MG63 (cell line): ENCODE data around the gene COL6A1. TPM values are rescaled to one million over a fixed set of nuclear protein-coding genes. Genes with fewer than 3 reads are reported as not detected.
A peak's percentile ranks its signal among the peaks of the same experiment; 100 is the strongest.

Experiments
- DNase-seq: peaks from one replicate; pipeline ENCODE4 v3.0.0-alpha.2; 2020
- H3K27me3 ChIP-seq: fragments of 250-450 bp; sonication (Bioruptor Pico); 2 replicates; pipeline ENCODE4 v1.5.1; 2020; ENCODE audit warnings: mild to moderate bottlenecking, moderate library complexity
- H3K36me3 ChIP-seq: fragments of 250-450 bp; sonication (Bioruptor Pico); 2 replicates; pipeline ENCODE4 v1.5.1; 2020; ENCODE audit warnings: mild to moderate bottlenecking, moderate library complexity
- H3K4me3 ChIP-seq: fragments of 250-450 bp; sonication (Bioruptor Pico); 2 replicates; pipeline ENCODE4 v1.5.1; 2020; ENCODE audit warnings: mild to moderate bottlenecking, moderate library complexity
- H3K9me3 ChIP-seq: fragments of 250-450 bp; sonication (Bioruptor Pico); 2 replicates; pipeline ENCODE4 v1.5.1; 2020; ENCODE audit warnings: mild to moderate bottlenecking, moderate library complexity
- total RNA-seq: library from RNA; depleted of rRNA; stranded (reverse); fragments of >200 nt; shearing (Covaris generic); gene quantifications from 2 replicates; pipeline ENCODE4 v1.2.3, GENCODE V29; 2014; ENCODE audit warnings: low replicate concordance

Gene COL6A1
- total RNA-seq, 1 experiment from 2014 or later, result 868 TPM

DNA sequence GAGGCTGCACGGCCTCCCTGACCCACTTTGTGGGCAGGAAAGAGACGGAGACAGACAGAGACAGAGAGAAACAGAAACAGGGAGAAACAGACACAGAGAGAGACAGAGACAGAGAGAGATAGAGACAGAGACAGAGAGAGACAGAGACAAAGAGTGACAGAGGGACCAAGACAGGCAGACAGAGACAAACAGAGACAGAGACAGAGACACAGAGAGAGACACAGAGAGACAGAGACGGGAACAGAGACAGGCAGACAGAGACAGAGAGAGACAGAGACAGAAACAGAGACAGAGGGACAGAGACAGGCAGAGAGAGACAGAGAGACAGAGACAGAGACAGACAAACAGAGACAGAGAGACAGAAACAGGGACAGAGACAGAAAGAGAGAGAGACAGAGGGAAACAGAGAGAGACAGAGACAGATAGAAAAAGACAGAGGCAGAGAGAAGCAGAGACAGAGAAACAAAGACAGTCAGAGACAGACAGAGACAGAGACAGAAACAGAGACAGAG is 3.1 kb downstream of the COL6A1 start:
- no peak for DNase-seq
- Histone ChIP-seq H3K4me3 (peak overlapping the region; percentile 96), H3K9me3 (0 out of 2 replicates have a peak, but pooled peaks cover 2% of the 10 kb centered on the region), H3K27me3 (no peaks in the 10 kb centered on the region), H3K36me3 (peaks cover 69% of the 10 kb centered on the region)

DNA sequence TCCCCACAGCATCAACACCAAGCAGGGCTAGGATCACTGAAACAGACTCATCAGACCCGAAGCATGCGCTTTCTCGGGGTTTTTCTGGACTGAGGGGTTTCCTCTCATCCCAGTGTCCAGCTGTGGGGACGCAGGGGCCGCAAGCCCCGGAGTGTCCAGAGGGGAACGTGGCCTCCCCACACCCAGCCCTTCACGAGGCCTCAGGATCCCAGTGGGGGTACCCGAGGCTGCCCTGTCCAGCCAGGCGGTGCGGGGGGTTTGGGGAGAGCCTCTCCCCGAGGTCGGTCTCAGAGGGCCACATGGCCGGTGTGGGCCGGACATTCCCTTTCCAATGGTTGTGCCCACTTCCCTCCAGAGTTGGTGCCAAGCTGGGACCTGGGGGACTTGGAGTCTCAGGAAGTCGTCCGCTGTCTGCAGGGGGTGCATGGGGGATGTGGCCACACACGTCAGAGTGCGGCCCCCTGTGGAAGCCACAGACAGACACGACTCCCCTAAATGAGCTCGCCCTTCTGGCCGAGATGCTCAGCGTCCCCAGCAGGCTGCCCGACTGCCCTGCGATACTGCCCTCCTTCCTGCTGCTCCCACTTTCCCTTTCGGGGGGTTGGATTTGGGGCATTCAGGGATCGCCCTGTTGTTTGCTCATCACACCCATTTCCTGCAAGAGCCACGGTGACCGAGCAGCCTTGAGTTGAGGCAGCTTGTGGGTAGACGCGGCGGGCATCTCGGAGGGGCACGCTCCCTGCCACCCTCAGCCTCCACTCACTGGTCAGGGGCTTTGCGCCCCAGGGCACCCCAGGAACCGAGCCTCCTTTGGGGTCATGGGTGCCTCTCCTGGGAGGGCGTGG is 4.1 kb downstream of the COL6A1 start:
- peaks cover 78% of the 10 kb centered on the region for H3K36me3 ChIP-seq
- DNase-seq, result no peak
- no peaks in the 10 kb centered on the region for H3K27me3 ChIP-seq
- H3K9me3 ChIP-seq, result 0 out of 2 replicates have a peak, but pooled peaks cover 2% of the 10 kb centered on the region
- H3K4me3 ChIP-seq, result no peak overlapping the region

DNA sequence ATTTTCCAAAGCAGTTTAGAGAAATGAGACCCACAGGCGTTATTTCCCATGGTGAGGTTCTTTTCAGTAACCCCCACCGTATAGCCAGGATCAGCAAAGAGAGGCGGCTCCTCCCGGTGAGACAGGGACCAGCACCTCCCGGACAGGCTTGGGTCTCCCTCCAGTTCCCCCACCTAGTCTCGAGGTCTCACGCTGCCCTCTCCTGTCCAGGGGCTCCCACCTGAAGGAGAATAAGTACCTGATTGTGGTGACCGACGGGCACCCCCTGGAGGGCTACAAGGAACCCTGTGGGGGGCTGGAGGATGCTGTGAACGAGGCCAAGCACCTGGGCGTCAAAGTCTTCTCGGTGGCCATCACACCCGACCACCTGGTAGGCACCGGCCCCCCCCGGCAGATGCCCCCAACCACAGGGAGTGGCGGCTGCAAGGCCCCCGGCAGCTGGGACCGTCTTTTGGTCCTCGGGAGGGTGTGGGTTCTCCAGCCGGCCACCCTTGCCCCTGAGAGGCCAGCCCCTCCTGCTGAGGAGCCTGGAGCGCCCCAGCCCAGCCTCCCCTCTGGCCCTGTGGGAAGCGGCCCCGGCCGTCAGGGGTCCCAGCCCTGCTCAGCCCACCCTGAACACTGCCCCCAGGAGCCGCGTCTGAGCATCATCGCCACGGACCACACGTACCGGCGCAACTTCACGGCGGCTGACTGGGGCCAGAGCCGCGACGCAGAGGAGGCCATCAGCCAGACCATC is 4.9 kb downstream of the COL6A1 start:
- no peak overlapping the region for H3K4me3 ChIP-seq
- no peaks in the 10 kb centered on the region for H3K27me3 ChIP-seq
- no peak for DNase-seq
- H3K9me3 ChIP-seq, result 0 out of 2 replicates have a peak, but pooled peaks cover 2% of the 10 kb centered on the region
- H3K36me3 ChIP-seq, result peaks cover 83% of the 10 kb centered on the region

DNA sequence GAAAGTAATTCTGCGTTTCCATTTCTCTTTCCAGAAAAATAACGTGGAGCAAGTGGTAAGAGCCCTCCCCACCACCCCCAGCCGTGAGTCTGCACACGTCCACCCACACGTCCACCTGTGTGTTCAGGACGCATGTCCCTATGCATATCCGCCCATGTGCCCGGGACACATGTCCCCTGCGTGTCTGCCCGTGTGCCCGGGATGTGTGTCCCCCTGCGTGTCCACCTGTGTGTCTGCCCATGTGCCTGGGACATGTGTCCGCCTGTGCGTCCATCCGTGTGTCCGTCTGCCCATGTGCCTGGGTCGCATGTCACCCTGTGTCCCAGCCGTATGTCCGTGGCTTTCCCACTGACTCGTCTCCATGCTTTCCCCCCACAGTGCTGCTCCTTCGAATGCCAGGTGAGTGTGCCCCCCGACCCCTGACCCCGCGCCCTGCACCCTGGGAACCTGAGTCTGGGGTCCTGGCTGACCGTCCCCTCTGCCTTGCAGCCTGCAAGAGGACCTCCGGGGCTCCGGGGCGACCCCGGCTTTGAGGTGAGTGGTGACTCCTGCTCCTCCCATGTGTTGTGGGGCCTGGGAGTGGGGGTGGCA is 5.6 kb downstream of the COL6A1 start:
- Histone ChIP-seq H3K9me3 (0 out of 2 replicates have a peak, but pooled peaks cover 2% of the 10 kb centered on the region), H3K36me3 (peaks cover 84% of the 10 kb centered on the region), H3K27me3 (no peaks in the 10 kb centered on the region), H3K4me3 (no peak overlapping the region)
- DNase-seq, result no peak

DNA sequence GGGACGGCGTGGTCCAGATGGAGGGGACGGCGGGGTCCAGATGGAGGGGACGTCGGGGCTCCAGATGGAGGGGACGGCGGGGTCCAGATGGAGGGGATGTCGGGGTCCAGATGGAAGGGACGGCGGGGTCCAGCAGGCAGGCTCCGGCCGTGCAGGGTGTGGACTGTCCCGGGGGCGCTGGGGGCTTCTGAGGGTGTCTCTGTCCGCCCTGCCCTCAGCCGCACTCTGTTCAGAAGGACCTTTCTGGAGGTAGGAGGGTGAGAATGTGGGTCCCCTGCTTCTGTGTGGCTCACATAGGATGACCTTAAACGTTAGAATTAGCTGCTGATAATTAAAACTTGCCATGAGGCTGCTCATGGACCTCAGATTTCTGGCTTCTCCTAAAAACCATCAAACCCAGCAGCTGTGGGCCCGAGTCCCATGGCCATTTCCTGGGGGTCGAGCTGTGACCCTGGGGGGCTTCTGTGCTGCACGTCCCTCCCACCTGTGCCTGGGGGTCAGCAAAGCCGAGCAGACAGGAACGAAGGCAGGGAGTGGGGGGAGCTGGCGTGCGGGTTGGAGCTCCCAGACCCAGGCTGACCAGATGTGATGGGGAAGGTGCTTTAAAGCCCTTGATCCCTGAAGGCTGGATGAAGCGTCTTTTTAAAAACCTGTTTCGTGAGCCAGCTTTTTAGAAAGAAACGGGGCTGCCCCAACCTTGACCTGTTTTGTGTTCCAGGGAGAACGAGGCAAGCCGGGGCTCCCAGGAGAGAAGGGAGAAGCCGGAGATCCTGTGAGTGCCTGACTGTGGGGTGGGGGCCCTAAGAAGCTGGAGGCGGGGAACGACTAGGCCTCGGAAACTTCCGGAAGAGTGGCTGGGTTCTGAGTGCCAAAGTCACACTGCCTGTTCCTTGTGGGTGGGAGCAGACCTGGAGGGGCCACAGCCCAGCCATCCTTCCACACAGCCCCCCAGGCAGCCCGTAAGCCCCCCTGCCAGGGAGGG is 7.1 kb downstream of the COL6A1 start:
- H3K9me3 ChIP-seq, result 0 out of 2 replicates have a peak, but pooled peaks cover 2% of the 10 kb centered on the region
- peaks cover 85% of the 10 kb centered on the region for H3K36me3 ChIP-seq
- DNase-seq, result peak; percentile 1
- H3K27me3 ChIP-seq, result no peaks in the 10 kb centered on the region
- no peak overlapping the region for H3K4me3 ChIP-seq

DNA sequence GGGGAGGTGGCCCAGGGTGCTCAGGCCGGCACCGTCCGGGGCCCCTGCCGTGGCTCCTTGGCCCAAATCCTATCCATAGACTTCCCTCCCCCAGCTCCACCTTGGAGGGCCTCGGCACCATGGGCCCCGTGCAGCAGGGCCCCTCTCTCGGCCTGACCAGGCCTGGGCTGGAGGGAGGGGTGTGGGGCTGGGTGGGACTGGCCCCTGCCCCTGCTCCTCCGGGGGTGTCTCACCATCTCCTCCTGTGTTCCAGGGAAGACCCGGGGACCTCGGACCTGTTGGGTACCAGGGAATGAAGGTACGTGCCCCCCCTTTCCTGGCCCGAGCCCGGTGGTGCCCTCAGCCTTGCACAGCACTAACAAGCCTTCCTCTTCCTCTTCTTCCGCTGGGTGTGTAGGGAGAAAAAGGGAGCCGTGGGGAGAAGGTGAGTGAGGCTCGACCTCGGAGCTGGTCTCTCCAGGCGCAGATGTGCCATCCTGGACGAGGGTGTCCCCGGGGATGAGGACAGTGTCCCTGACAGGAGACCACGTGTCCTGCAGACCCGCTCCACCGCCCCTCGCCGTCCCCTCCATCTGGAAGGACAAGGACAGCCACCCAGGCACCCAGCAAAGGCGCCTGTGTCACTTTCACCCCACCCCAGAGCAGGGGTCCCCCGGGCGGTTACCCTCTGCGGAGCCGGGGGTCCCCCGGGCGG is 7.9 kb downstream of the COL6A1 start:
- no peak for DNase-seq
- H3K27me3 ChIP-seq, result no peaks in the 10 kb centered on the region
- H3K9me3 ChIP-seq, result 0 out of 2 replicates have a peak, but pooled peaks cover 1% of the 10 kb centered on the region
- H3K36me3 ChIP-seq, result peaks cover 86% of the 10 kb centered on the region
- H3K4me3 ChIP-seq, result no peak overlapping the region

DNA sequence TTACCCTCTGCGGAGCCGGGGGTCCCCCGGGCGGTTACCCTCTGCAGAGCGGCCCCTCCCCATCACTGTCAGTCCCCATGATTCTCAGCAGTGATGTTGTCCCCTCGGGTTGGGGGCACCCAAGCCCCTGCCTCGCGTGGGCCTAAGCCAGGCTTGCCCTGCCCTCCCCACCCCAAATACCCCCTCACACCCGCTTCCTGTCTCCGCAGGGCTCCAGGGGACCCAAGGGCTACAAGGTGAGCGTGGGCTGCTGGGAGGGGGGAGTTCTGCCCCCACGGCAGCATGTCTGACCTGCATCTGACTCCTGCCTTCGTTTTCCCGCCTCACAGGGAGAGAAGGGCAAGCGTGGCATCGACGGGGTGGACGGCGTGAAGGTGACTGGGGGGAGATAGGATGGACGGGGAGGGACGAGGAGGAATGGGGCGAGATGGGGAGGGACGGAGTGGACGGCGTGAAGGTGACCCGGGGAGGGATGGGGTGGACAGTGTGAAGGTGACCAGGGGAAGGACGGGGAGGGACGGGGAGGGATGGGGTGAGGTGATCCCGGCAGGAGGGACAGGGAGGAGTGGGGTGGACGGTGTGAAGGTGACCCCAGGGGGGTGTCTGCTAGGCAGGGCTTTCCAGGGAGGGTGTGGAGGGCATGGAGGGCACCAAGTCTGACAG is 8.6 kb downstream of the COL6A1 start:
- DNase-seq, result no peak
- Histone ChIP-seq H3K27me3 (no peaks in the 10 kb centered on the region), H3K36me3 (peaks cover 86% of the 10 kb centered on the region), H3K9me3 (no peaks in the 10 kb centered on the region), H3K4me3 (no peak overlapping the region)

DNA sequence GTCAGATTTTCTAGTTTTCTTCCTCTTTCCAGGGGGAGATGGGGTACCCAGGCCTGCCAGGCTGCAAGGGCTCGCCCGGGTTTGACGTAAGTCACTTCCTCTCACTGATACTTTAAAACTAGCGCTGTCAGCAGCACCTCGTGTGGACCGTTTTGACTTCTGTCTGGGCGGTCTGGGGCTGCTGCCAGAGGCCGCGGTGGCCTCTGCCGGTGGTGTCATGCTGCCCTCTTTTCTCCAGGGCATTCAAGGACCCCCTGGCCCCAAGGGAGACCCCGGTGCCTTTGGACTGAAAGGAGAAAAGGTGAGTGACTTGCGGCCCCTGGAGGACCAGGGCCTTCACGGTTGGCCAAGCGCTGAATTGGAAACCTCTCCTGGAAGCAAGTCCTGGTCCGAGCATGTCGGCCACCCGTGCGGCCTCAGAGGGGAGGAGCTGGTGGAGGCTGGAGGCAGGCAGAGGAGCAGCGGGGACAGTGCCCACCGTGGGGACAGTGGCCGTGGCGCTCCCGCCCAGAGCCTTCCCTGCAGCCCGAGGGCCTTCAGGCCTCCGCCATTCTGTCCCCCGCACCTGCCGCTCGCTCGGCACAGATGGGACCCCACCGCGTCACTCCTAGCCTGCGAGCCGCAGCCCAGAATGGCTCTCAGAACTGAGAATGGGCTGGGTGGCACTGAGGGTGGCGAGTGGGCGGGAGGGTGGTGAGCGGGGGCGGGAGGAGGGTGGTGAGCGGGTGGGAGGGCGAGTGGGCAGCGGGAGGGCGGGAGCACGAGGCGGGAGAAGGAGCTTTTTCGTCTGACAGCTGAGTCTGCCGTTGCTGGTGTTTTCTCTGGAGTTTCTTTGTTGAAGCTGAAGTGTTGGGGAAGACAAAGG is 9.4 kb downstream of the COL6A1 start:
- H3K4me3 ChIP-seq, result no peak overlapping the region
- peak; percentile 0 for DNase-seq
- H3K27me3 ChIP-seq, result no peaks in the 10 kb centered on the region
- H3K9me3 ChIP-seq, result no peaks in the 10 kb centered on the region
- peaks cover 86% of the 10 kb centered on the region for H3K36me3 ChIP-seq

DNA sequence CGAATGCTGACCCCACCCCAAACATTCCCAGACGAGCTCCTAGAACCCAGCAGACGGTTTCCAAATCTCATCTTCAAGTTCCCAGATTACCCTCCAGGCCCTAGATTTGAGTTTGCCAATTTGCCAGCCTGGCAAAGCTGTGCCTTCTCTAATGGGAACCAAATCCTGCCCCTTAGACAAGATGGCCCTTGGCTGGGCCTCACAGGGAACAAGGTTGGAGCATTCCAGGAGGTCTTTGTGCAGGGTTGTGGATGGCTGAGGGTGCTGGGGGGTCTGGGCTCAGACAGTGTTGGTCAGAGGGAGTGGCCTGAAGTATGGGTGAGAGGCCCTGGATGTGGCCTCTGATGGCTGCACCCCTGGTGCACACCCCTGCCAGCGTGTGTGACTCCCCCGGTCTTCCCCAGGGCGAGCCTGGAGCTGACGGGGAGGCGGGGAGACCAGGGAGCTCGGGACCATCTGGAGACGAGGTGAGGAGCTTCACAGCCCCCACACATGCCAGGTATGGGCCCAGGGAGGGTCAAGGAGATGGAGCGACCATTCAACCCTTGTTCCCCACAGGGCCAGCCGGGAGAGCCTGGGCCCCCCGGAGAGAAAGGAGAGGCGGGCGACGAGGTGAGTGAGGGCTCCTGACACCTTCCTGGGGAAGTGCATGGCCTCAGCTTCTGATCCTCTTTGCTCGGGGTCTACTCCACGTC is 10.2 kb downstream of the COL6A1 start:
- Histone ChIP-seq H3K27me3 (no peaks in the 10 kb centered on the region), H3K36me3 (peaks cover 86% of the 10 kb centered on the region), H3K9me3 (no peaks in the 10 kb centered on the region), H3K4me3 (no peak overlapping the region)
- peak; percentile 1 for DNase-seq

DNA sequence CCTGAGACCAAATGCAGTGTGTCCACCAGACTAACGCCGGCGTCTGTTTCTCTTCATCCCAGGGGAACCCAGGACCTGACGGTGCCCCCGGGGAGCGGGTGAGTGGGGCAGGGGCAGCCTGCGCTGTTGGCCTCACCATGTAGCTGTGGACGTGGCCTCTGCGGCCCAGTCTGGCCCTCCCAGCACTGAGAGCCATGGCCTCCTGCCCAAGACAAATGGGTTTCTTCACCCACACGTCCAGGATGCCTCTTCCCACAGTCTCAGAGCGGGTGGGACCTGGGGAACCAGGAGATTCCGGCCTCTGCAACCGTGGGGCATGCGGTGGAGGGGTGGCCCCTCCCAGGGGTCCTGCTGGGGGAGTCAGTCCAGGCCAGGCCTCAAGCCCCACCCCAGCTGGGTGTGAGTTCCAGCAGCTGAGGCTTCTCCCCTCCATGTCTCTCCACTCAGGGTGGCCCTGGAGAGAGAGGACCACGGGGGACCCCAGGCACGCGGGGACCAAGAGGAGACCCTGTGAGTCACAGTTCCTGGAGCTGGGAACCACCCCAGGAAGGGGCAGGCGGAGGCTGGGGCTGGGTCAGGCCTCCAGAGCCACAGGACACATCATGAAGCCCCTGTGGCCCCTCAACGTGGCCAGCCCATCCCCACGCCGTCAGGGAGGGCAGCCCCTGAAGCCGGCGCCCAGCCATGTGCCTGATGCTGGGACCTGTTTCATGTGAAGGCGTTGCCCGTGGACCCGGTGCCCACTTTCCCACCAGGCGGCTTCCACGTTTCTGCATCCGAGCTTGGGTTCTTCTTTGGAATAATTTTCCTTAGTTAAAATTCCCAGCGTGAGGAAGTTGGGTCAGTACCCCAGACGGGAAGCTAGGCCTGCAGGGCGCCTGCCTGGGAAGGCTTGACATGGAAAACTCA is 11.0 kb downstream of the COL6A1 start:
- H3K27me3 ChIP-seq, result no peaks in the 10 kb centered on the region
- H3K36me3 ChIP-seq, result peaks cover 87% of the 10 kb centered on the region
- no peaks in the 10 kb centered on the region for H3K9me3 ChIP-seq
- no peak overlapping the region for H3K4me3 ChIP-seq
- peak; percentile 1 for DNase-seq

DNA sequence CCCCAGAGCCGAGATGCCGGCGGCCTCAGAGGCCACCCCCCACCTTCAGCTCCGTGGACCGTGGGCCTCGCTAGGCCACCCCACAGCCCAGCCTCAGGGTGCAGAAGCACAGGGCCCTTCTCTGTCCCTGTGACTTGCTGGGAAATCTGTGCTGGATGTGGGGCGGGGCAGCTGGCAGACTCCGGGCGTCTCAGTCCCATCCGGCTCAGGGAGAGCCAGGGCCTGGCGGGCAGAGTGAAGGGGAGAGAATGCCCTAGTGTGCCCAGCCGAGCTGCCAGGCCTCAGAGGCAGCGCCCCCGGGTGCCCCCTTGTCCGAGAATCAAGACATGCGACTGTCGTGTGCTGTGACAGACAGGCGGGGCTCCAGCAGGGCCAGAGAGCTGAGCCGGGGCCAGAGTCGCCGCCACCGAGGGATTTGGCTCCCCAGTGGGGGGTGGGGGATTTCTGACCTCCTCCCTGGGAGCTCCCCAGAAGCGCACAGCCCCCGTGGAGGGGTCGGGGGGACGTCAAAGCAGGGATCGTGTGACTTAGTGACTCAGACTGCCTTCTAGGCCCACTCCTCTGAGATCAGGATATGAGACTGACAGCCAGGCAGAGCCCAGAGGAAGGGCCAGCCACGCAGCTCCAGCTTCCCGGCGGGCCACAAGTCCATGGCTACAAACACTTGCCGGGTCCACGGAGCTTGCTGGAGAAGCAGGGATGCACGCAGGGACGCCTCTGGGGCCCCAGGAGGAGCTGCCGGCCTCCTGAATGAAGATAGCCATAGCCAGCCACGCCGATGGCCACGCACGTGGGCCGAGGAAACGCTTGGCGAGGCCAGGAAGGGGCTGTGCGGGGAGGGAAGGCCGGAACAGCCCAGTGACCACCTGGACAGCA is 11.9 kb downstream of the COL6A1 start:
- H3K27me3 ChIP-seq, result no peaks in the 10 kb centered on the region
- no peak for DNase-seq
- H3K9me3 ChIP-seq, result no peaks in the 10 kb centered on the region
- peaks cover 96% of the 10 kb centered on the region for H3K36me3 ChIP-seq
- no peak overlapping the region for H3K4me3 ChIP-seq

DNA sequence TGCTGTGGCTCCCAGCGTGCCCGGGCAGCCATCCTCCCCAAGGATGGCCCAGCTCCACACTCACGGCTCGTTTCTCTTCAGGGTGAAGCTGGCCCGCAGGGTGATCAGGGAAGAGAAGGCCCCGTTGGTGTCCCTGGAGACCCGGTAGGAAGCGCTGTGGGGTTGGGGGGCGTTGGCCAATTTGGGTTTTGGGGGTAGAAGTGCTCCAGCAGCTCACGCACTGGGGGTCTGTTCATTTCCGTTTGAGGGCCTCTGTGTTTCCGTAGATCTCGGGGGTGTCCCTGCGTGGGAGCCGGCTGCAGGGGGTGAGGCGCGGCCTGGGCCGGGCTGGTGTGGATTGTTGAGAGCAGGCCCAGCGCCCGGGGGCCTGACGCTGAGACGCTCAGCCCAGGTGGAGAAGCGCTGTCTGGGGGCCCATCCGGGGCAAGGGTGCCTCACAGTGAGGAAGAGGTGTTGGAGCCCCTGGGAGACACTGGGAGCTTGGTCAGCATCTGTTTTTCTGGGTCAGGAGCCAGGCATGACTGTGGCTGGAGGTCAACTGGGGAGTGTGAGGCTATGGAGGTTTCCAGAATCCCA is 12.6 kb downstream of the COL6A1 start:
- Histone ChIP-seq H3K4me3 (no peak overlapping the region), H3K36me3 (peaks cover 96% of the 10 kb centered on the region), H3K27me3 (no peaks in the 10 kb centered on the region), H3K9me3 (no peaks in the 10 kb centered on the region)
- DNase-seq, result peak; percentile 5
